ENCODE measurements around the gene SCN5A. TPM values are rescaled to one million over a fixed set of nuclear protein-coding genes. Genes with fewer than 3 reads are reported as not detected.

Gene SCN5A
- total RNA-seq, 1 experiment from 2014 or later: 0.69 TPM

- H3K27ac ChIP-seq (ENCODE audit: low read length): no peak overlapping the region
- ATAC-seq: no peak
- no peak for DNase-seq (ENCODE audit: low read depth, low spot score)
- intact Hi-C loops (cut with micrococcal nuclease; ENCODE audit: unreplicated experiment): no loop called here
- H3K27me3 ChIP-seq (ENCODE audit: control insufficient read depth, insufficient read depth, low read length): no peaks in the 10 kb centered on the region
- H3K36me3 ChIP-seq (ENCODE audit: control insufficient read depth, insufficient read depth, low read length): no peaks in the 10 kb centered on the region
- no TSS peak for BruUV-seq (replicated peaks)
- in situ Hi-C loops (cut with HindIII; ENCODE audit: low pct_unique_long_range_greater_than_20kb, low sequenced_read_pairs): loop anchor here (25.0 kb wide), 1 partner anchor 143 kb away; no protein-coding TSS in a partner anchor
- CTCF ChIA-PET: interaction anchor here (0.6 kb wide), 1 partner anchor 1029 kb away, joined by 5 read pairs; no protein-coding TSS in a partner anchor
- POLR2A ChIA-PET: no interaction called here
- no peaks in the 10 kb centered on the region for H3K9me3 ChIP-seq (ENCODE audit: control insufficient read depth, insufficient read depth, low read depth, low read length)
- H3K4me1 ChIP-seq (ENCODE audit: control insufficient read depth, insufficient read depth, low read length): no peaks in the 10 kb centered on the region
- TF ChIP-seq SIN3A (IDR thresholded peaks at IDR 0.05; ENCODE audit: borderline replicate concordance, insufficient read depth, low read depth, low read length) (no peak), POLR2AphosphoS5 (IDR thresholded peaks at IDR 0.05; ENCODE audit: low read depth, low read length) (no peak), REST (IDR thresholded peaks at IDR 0.05; ENCODE audit: insufficient read depth in 1 of 2, low read depth in 2 of 2, low read length in 1 of 2) (no peak), TCF7L2 (IDR thresholded peaks at IDR 0.05; ENCODE audit: low read depth, low read length) (no peak)
- TF ChIP-seq, protein P1, sequence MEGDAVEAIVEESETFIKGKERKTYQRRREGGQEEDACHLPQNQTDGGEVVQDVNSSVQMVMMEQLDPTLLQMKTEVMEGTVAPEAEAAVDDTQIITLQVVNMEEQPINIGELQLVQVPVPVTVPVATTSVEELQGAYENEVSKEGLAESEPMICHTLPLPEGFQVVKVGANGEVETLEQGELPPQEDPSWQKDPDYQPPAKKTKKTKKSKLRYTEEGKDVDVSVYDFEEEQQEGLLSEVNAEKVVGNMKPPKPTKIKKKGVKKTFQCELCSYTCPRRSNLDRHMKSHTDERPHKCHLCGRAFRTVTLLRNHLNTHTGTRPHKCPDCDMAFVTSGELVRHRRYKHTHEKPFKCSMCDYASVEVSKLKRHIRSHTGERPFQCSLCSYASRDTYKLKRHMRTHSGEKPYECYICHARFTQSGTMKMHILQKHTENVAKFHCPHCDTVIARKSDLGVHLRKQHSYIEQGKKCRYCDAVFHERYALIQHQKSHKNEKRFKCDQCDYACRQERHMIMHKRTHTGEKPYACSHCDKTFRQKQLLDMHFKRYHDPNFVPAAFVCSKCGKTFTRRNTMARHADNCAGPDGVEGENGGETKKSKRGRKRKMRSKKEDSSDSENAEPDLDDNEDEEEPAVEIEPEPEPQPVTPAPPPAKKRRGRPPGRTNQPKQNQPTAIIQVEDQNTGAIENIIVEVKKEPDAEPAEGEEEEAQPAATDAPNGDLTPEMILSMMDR (IDR thresholded peaks at IDR 0.05): no peak
- H3K4me3 ChIP-seq (ENCODE audit: low read depth in 2 of 2, low read length in 2 of 2): no peak overlapping the region
Measured at GRCh38 chr3:38519000-38519399, 130.5 kb downstream of the SCN5A start.

GRCh38 chr3:38516669-38517068 is 132.8 kb downstream of the SCN5A start:
- no peak for TF ChIP-seq TCF7L2 (IDR thresholded peaks at IDR 0.05; ENCODE audit: low read depth, low read length)
- no peak for TF ChIP-seq REST (IDR thresholded peaks at IDR 0.05; ENCODE audit: insufficient read depth in 1 of 2, low read depth in 2 of 2, low read length in 1 of 2)
- TF ChIP-seq, protein P1 (IDR thresholded peaks at IDR 0.05): no peak
- TF ChIP-seq SIN3A (IDR thresholded peaks at IDR 0.05; ENCODE audit: borderline replicate concordance, insufficient read depth, low read depth, low read length): no peak
- TF ChIP-seq POLR2AphosphoS5 (IDR thresholded peaks at IDR 0.05; ENCODE audit: low read depth, low read length): no peak
- Histone ChIP-seq H3K27ac (ENCODE audit: low read length) (no peak overlapping the region), H3K36me3 (ENCODE audit: control insufficient read depth, insufficient read depth, low read length) (no peaks in the 10 kb centered on the region), H3K4me3 (ENCODE audit: low read depth in 2 of 2, low read length in 2 of 2) (no peak overlapping the region), H3K27me3 (ENCODE audit: control insufficient read depth, insufficient read depth, low read length) (no peaks in the 10 kb centered on the region), H3K9me3 (ENCODE audit: control insufficient read depth, insufficient read depth, low read depth, low read length) (no peaks in the 10 kb centered on the region), H3K4me1 (ENCODE audit: control insufficient read depth, insufficient read depth, low read length) (no peaks in the 10 kb centered on the region)
- no peak for ATAC-seq
- ChIA-PET CTCF (interaction anchor here (0.5 kb wide), 1 partner anchor 20 kb away, joined by 3 read pairs; no protein-coding TSS in a partner anchor), POLR2A (interaction anchor here (0.6 kb wide), 1 partner anchor 23 kb away, joined by 3 read pairs; no protein-coding TSS in a partner anchor)
- intact Hi-C loops (cut with micrococcal nuclease; ENCODE audit: unreplicated experiment): no loop called here
- DNase-seq (ENCODE audit: low read depth, low spot score): no peak
- no TSS peak for BruUV-seq (replicated peaks)
- in situ Hi-C loops (cut with HindIII; ENCODE audit: low pct_unique_long_range_greater_than_20kb, low sequenced_read_pairs): loop anchor here (25.0 kb wide), 1 partner anchor 146 kb away; no protein-coding TSS in a partner anchor

All from Panc1 (cell line).